VCaP (cell line): ENCODE data around the gene SLC6A9.

Source experiments
- H3K27ac ChIP-seq: fragments of 450-650 bp; 2 replicates; pipeline ENCODE4 v1.5.1; 2017
- TF ChIP-seq, protein P1 (sequence below): fragments of 450-650 bp; conservative IDR thresholded peaks from 2 replicates; pipeline ENCODE4 v1.5.1; 2017; ENCODE audit warnings: mild to moderate bottlenecking, moderate library complexity

The SLC6A9 gene

DNA sequence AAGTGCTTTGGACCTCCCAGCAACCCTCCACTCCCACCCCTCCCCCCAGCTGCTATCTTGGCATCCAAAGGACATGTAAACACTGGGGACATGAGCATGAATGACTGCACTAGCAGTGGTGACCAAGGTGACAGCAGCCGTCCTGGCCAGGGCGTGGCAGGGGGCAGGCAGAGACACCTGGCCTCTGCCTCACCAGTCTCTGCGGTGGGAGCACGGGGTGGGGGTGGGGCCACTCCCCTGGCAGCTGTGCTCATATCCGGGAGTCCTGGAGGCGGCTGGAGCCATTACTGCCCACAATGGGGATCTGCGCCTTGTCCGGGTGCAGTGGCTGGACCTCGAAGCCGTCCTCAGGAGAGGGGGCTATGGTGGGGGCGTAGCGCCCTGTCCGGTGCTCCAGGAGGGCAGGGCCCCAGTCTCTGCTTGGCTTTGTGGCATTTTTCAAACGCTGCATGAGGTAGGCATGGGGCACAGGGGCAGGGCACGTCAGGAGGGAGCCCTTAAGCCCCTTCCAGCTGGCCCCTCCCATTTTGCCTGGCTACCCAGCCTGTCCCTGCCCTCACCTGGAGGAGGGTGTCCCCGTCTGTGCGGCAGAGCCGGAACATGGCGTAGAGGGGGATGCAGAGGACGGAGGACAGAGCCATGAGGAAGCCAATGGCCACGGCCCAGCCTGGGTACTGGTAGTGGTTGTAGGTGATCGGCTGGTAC lies 33.8 kb downstream of the SLC6A9 start:
- no peak overlapping the region for H3K27ac ChIP-seq
- TF ChIP-seq, protein P1, sequence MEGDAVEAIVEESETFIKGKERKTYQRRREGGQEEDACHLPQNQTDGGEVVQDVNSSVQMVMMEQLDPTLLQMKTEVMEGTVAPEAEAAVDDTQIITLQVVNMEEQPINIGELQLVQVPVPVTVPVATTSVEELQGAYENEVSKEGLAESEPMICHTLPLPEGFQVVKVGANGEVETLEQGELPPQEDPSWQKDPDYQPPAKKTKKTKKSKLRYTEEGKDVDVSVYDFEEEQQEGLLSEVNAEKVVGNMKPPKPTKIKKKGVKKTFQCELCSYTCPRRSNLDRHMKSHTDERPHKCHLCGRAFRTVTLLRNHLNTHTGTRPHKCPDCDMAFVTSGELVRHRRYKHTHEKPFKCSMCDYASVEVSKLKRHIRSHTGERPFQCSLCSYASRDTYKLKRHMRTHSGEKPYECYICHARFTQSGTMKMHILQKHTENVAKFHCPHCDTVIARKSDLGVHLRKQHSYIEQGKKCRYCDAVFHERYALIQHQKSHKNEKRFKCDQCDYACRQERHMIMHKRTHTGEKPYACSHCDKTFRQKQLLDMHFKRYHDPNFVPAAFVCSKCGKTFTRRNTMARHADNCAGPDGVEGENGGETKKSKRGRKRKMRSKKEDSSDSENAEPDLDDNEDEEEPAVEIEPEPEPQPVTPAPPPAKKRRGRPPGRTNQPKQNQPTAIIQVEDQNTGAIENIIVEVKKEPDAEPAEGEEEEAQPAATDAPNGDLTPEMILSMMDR: no peak

GRCh38 chr1:43996733-43997115 lies 34.5 kb downstream of the SLC6A9 start:
- no peak overlapping the region for H3K27ac ChIP-seq
- TF ChIP-seq, protein P1: no peak

DNA sequence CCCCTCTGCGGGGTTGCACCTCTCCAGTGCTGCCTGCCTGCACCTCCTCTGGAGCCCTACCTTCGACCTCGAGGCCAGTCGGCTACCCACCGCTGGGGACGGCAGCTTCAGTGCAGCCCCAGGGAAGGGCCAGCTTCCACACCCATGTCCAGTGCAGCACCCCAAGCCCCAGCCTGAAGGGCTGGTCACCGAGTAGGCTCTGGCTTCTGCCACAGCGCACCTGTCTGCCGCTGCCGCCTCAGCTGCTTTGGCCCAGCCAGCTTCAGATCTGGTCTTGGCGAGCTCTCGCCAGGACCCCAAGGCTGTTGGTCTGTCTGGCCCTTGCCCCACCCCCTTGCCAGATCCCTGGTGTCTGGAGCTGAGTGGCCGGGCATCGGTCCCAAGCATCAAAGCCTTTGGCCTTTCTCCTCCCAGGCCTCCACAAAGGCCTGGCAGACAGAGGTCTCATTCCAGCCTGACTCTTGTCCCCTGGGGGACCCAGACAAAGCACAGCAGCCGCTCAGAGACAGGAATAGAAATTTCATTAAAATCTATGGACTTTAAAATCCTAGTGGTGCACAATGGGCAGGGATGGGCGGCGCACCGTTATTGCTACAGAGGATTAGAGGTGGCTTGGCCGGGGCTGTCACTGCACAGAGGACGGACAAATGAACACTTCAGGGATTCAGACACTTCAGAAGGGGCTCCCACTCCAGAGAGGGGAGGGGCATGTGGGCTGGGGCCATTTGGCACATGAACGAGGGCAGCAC lies 35.1 kb downstream of the SLC6A9 start:
- TF ChIP-seq, protein P1: no peak
- H3K27ac ChIP-seq: no peak overlapping the region

GRCh38 chr1:43994794-43995790 lies 36.2 kb downstream of the SLC6A9 start:
- no peak overlapping the region for H3K27ac ChIP-seq
- TF ChIP-seq, protein P1: peak; percentile 32

DNA sequence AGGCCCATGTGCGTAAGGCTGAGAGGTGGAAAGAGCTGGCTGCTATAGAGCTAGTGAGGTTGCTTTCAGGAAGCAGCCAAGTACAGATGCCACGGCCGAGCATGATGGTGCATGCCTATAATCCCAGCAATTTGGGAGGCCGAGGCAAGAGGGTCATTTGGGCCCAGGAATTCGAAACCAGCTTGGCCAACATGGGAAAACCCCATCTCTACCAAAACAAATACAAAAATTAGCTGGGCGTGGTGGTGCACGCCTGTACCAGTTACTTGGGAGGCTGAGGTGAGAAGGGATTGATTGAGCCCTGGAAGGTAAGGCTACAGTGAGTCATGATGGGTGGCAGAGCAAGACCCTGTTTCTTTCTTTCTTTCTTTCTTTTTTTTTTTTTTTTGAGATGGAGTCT lies 37.2 kb downstream of the SLC6A9 start:
- TF ChIP-seq, protein P1: no peak
- H3K27ac ChIP-seq: no peak overlapping the region

GRCh38 chr1:43993206-43993914 lies 37.9 kb downstream of the SLC6A9 start:
- TF ChIP-seq, protein P1: no peak
- H3K27ac ChIP-seq: peak overlapping the region; percentile 86
